ENCODE results near the gene S100A4.
A peak's percentile ranks its signal among the peaks of the same experiment; 100 is the strongest.

Gene S100A4

GRCh38 chr1:153547560-153548551 is 2.2 kb upstream of the S100A4 start:
- DNase-seq (ENCODE audit: low read depth) = no peak

- DNase-seq (ENCODE audit: low read depth) = no peak
Observed at GRCh38 chr1:153546796-153547559, 1.4 kb upstream of the S100A4 start.

GRCh38 chr1:153546371-153546770 is 765 bp upstream of the S100A4 start:
- DNase-seq (ENCODE audit: low read depth) = no peak

- no peak for DNase-seq (ENCODE audit: low read depth)
Observed at GRCh38 chr1:153544453-153545066, 1.0 kb downstream of the S100A4 start.

GRCh38 chr1:153543736-153544135 is 1.9 kb downstream of the S100A4 start:
- no peak for DNase-seq (ENCODE audit: low read depth)

- DNase-seq (ENCODE audit: low read depth) = no peak
Observed at GRCh38 chr1:153542956-153543711, 2.5 kb downstream of the S100A4 start.

- DNase-seq (ENCODE audit: low read depth) = no peak
Observed at GRCh38 chr1:153541641-153542590, 3.7 kb downstream of the S100A4 start.

GRCh38 chr1:153540394-153541361 is 4.9 kb downstream of the S100A4 start, which contains the start of gene S100A5:
Gene S100A5, minus strand, starts transcription at chr1:153540934. Its CDS starts 743 bp downstream, at chr1:153540191.
- DNase-seq (ENCODE audit: low read depth) = no peak

GRCh38 chr1:153539395-153540093 is 6.1 kb downstream of the S100A4 start:
- no peak for DNase-seq (ENCODE audit: low read depth)

GRCh38 chr1:153538315-153538821 is 7.2 kb downstream of the S100A4 start:
- no peak for DNase-seq (ENCODE audit: low read depth)

GRCh38 chr1:153537376-153537730 is 8.3 kb downstream of the S100A4 start:
- no peak for DNase-seq (ENCODE audit: low read depth)

- DNase-seq (ENCODE audit: low read depth) = no peak
Observed at GRCh38 chr1:153536671-153537375, 8.8 kb downstream of the S100A4 start.

- DNase-seq (ENCODE audit: low read depth) = peak; percentile 66
Observed at GRCh38 chr1:153536012-153536670, 9.5 kb downstream of the S100A4 start.

- DNase-seq (ENCODE audit: low read depth) = no peak
Observed at GRCh38 chr1:153535242-153536011, 10.2 kb downstream of the S100A4 start, which contains the start of gene S100A6. Gene S100A6, minus strand, starts transcription at chr1:153535991. Its CDS starts 652 bp downstream, at chr1:153535339.

- DNase-seq (ENCODE audit: low read depth) = no peak
Observed at GRCh38 chr1:153534925-153535241, 10.7 kb downstream of the S100A4 start.

GRCh38 chr1:153534226-153534924 is 11.2 kb downstream of the S100A4 start:
- no peak for DNase-seq (ENCODE audit: low read depth)

All from stimulated activated CD8-positive, alpha-beta memory T cell treated with anti-CD3 and anti-CD28 coated beads, Interleukin-15, amount 100 ng/mL, for 1 hour (primary cell).